HAP-1 (cell line): ENCODE data around the gene ILF2.
"Not testable (repeated sequence)": the region's sequence is repeated elsewhere in the genome, so short reads cannot be mapped to it uniquely, and the experiment has no call there.

Experiments
- DNase-seq, 2 experiments: peaks; one replicate each; pipeline ENCODE4 v3.0.0-alpha.2; 2016 to 2020; ENCODE audit warnings: low spot score in 2 of 2
- H3K27me3 ChIP-seq: fragments of 250-450 bp; sonication (Bioruptor Pico); 2 replicates; pipeline ENCODE4 v1.5.1; 2020; ENCODE audit warnings: low read depth, mild to moderate bottlenecking, moderate library complexity
- H3K36me3 ChIP-seq: fragments of 250-450 bp; sonication (Bioruptor Pico); replicated peaks from 2 replicates; pipeline ENCODE4 v1.5.1; 2020; ENCODE audit warnings: mild to moderate bottlenecking
- H3K4me1 ChIP-seq: fragments of 250-450 bp; sonication (Bioruptor Pico); 2 replicates; pipeline ENCODE4 v1.5.1; 2020; ENCODE audit warnings: mild to moderate bottlenecking
- H3K4me3 ChIP-seq: fragments of 250-450 bp; sonication (Bioruptor Pico); 2 replicates; pipeline ENCODE4 v1.5.1; 2020; ENCODE audit warnings: mild to moderate bottlenecking, moderate library complexity
- H3K9me3 ChIP-seq: fragments of 250-450 bp; sonication (Bioruptor Pico); 2 replicates; pipeline ENCODE4 v1.5.1; 2020; ENCODE audit warnings: mild to moderate bottlenecking, moderate library complexity
- in situ Hi-C: fragments of 300-500 bp; cut with MboI; formaldehyde crosslinking; loops from 3 replicates; pipeline ENCODE4 v1.14.3; 2020; ENCODE audit warnings: low sequenced_read_pairs, inconsistent platforms, mixed read lengths

Gene ILF2

GRCh38 chr1:153688276-153688675, 17.5 kb upstream of the ILF2 start:
- no peak overlapping the region for H3K4me3 ChIP-seq
- H3K27me3 ChIP-seq = no peaks in the 10 kb centered on the region
- no peaks in the 10 kb centered on the region for H3K36me3 ChIP-seq
- H3K9me3 ChIP-seq = no peaks in the 10 kb centered on the region
- in situ Hi-C loops = no loop called here
- DNase-seq = no peak
- H3K4me1 ChIP-seq = no peaks in the 10 kb centered on the region

- Histone ChIP-seq H3K36me3 (no peaks in the 10 kb centered on the region), H3K4me3 (no peak overlapping the region), H3K27me3 (no peaks in the 10 kb centered on the region), H3K4me1 (no peaks in the 10 kb centered on the region), H3K9me3 (no peaks in the 10 kb centered on the region)
- in situ Hi-C loops = no loop called here
- DNase-seq = no peak
Observed at GRCh38 chr1:153687346-153688125, 16.7 kb upstream of the ILF2 start.

GRCh38 chr1:153685544-153686340, 14.9 kb upstream of the ILF2 start:
- Histone ChIP-seq H3K9me3 (no peaks in the 10 kb centered on the region), H3K27me3 (no peaks in the 10 kb centered on the region; the same call in 1 of the 2 replicates), H3K4me1 (no peaks in the 10 kb centered on the region), H3K4me3 (no peak overlapping the region), H3K36me3 (no peaks in the 10 kb centered on the region)
- no peak for DNase-seq
- in situ Hi-C loops = no loop called here

GRCh38 chr1:153684892-153685291, 14.1 kb upstream of the ILF2 start:
- Histone ChIP-seq H3K4me3 (no peak overlapping the region), H3K9me3 (no peaks in the 10 kb centered on the region), H3K27me3 (no peaks in the 10 kb centered on the region; the same call in 1 of the 2 replicates), H3K4me1 (no peaks in the 10 kb centered on the region), H3K36me3 (no peaks in the 10 kb centered on the region)
- no peak for DNase-seq
- in situ Hi-C loops = no loop called here

GRCh38 chr1:153683854-153684253, 13.1 kb upstream of the ILF2 start:
- Histone ChIP-seq H3K27me3 (no peaks in the 10 kb centered on the region; the same call in 1 of the 2 replicates), H3K4me1 (no peaks in the 10 kb centered on the region), H3K36me3 (no peaks in the 10 kb centered on the region), H3K4me3 (no peak overlapping the region), H3K9me3 (no peaks in the 10 kb centered on the region)
- in situ Hi-C loops = no loop called here
- no peak for DNase-seq

GRCh38 chr1:153682730-153683129, 11.9 kb upstream of the ILF2 start:
- Histone ChIP-seq H3K4me3 (no peak overlapping the region), H3K36me3 (no peaks in the 10 kb centered on the region), H3K4me1 (no peaks in the 10 kb centered on the region), H3K9me3 (no peaks in the 10 kb centered on the region), H3K27me3 (peaks cover 2% of the 10 kb centered on the region)
- DNase-seq = no peak
- in situ Hi-C loops = no loop called here

- H3K27me3 ChIP-seq = peaks cover 2% of the 10 kb centered on the region
- in situ Hi-C loops = no loop called here
- no peak for DNase-seq
- no peak overlapping the region for H3K4me3 ChIP-seq
- H3K9me3 ChIP-seq = no peaks in the 10 kb centered on the region
- no peaks in the 10 kb centered on the region for H3K4me1 ChIP-seq
- H3K36me3 ChIP-seq = no peaks in the 10 kb centered on the region
Observed at GRCh38 chr1:153680120-153680403, 9.3 kb upstream of the ILF2 start.

GRCh38 chr1:153679337-153680119, 8.7 kb upstream of the ILF2 start:
- no peak for DNase-seq
- Histone ChIP-seq H3K36me3 (no peaks in the 10 kb centered on the region), H3K27me3 (peaks cover 2% of the 10 kb centered on the region), H3K4me1 (no peaks in the 10 kb centered on the region), H3K9me3 (no peaks in the 10 kb centered on the region), H3K4me3 (no peak overlapping the region)
- in situ Hi-C loops = loop anchor here (5.0 to 10.0 kb wide), 3 partner anchors 65 to 308 kb away; partner anchors contain the start of gene RAB13

- Histone ChIP-seq H3K9me3 (no peaks in the 10 kb centered on the region), H3K4me1 (no peaks in the 10 kb centered on the region), H3K36me3 (no peaks in the 10 kb centered on the region), H3K27me3 (peaks cover 2% of the 10 kb centered on the region), H3K4me3 (no peak within 1 kb of the TSS)
- DNase-seq = no peak
- in situ Hi-C loops = loop anchor here (5.0 to 10.0 kb wide), 3 partner anchors 66 to 309 kb away; partner anchors contain the start of gene RAB13
Observed at GRCh38 chr1:153678519-153679336, 7.9 kb upstream of the ILF2 start, which contains the start of gene NPR1. NPR1 (plus strand) TSS chr1:153678688; CDS start chr1:153679109, 421 bp downstream.

GRCh38 chr1:153677718-153678518, 7.1 kb upstream of the ILF2 start:
- H3K36me3 ChIP-seq = no peaks in the 10 kb centered on the region
- no peaks in the 10 kb centered on the region for H3K9me3 ChIP-seq
- H3K4me1 ChIP-seq = no peaks in the 10 kb centered on the region
- in situ Hi-C loops = loop anchor here (5.0 to 10.0 kb wide), 3 partner anchors 67 to 309 kb away; partner anchors contain the start of gene RAB13
- no peak overlapping the region for H3K4me3 ChIP-seq
- peak; percentile 17 to 69 for DNase-seq
- peaks cover 2% of the 10 kb centered on the region for H3K27me3 ChIP-seq

GRCh38 chr1:153673511-153673910, 2.7 kb upstream of the ILF2 start:
- Histone ChIP-seq H3K4me1 (no peaks in the 10 kb centered on the region), H3K4me3 (no peak overlapping the region), H3K27me3 (peaks cover 2% of the 10 kb centered on the region; the same call in 1 of the 2 replicates), H3K9me3 (no peaks in the 10 kb centered on the region), H3K36me3 (peaks cover 13% of the 10 kb centered on the region)
- no peak for DNase-seq
- in situ Hi-C loops = loop anchor here (10.0 to 25.0 kb wide), 2 partner anchors 71 to 589 kb away; partner anchors contain the start of gene HAX1

- DNase-seq = peak in 1 of 2 experiments; percentile 68
- not testable (repeated sequence) for H3K9me3 ChIP-seq, H3K4me1 ChIP-seq, H3K27me3 ChIP-seq
- peak overlapping the region; percentile 72 for H3K4me3 ChIP-seq
- peaks cover 31% of the 10 kb centered on the region for H3K36me3 ChIP-seq
- in situ Hi-C loops = loop anchor here (10.0 to 25.0 kb wide), 2 partner anchors 73 to 591 kb away; partner anchors contain the start of gene HAX1
Observed at GRCh38 chr1:153671628-153672353, 998 bp upstream of the ILF2 start.
